ENCODE results near the gene THAP3. TPM values are rescaled to one million over a fixed set of nuclear protein-coding genes. Genes with fewer than 3 reads are reported as not detected.

THAP3 gene
- polyA plus RNA-seq, 1 donor from 2014 or later = 51.5 TPM

DNA sequence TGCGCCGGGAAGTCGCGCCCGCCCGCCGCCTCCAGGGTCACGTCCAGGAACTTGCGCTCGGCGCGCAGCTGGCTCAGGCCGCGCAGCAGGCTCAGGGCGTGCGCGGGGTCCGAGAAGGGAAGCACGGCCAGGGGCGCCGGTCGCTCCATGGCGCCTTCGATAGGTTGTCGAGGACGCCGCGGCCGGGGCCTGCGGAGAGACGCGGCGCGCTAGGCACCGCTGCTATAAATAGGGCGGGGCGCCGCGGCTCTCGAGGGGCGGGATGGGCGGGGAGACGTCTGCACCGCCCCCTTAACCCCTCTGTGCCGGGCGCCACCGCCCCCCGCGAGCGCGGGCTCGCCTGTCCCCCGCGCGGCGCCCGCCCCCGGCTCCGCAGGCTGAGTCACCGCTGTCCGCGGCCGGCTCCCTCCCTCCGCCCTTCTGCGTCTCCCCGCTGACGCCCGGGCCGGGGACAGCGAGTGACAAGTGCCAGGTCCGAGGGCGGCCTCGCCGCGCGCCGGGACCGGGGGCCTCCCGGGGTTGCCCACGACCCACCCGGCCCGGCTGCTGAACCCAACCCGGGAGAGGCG, 21.9 kb upstream of the THAP3 start, which contains the start of gene KLHL21:
KLHL21 (minus strand) TSS at position 201 of the 569 bp plus-strand sequence; CDS start at position 149, 52 bp downstream.
- TF ChIP-seq POLR2AphosphoS5 (IDR thresholded peaks at IDR 0.05) (peak; percentile 13), EZH2 (IDR thresholded peaks at IDR 0.05; ENCODE audit: borderline replicate concordance, insufficient read depth, low read length, poor library complexity, severe bottlenecking) (no peak), EP300 (conservative IDR thresholded peaks at IDR 0.05; ENCODE audit: poor library complexity, severe bottlenecking) (no peak), RAD21 (conservative IDR thresholded peaks at IDR 0.05) (no peak), CTCF (IDR thresholded peaks at IDR 0.05; ENCODE audit: poor library complexity, severe bottlenecking) (no peak), SMC3 (conservative IDR thresholded peaks at IDR 0.05; ENCODE audit: poor library complexity) (no peak)
- Histone ChIP-seq H3K9me3 (ENCODE audit: low read length) (no peaks in the 10 kb centered on the region), H3F3A (ENCODE audit: insufficient read depth, low read length, poor library complexity, severe bottlenecking) (no peaks in the 10 kb centered on the region), H2AFZ (ENCODE audit: low read depth, low read length) (no peak within 1 kb of the TSS), H4K20me1 (ENCODE audit: insufficient read depth) (no peaks in the 10 kb centered on the region), H3K4me2 (ENCODE audit: low read length) (peak within 1 kb of the TSS; percentile 68), H3K9me2 (ENCODE audit: insufficient read depth, low read length) (no peaks in the 10 kb centered on the region), H3K27ac (ENCODE audit: low read length) (peak within 1 kb of the TSS; percentile 12), H3K79me2 (replicated peaks; ENCODE audit: insufficient read depth, low read length) (no peaks in the 10 kb centered on the region), H3K4me3 (ENCODE audit: low read length) (peak within 1 kb of the TSS; percentile 92), H3K27me3 (ENCODE audit: insufficient read depth, low read depth, low read length) (peaks cover 21% of the 10 kb centered on the region), H3K36me3 (ENCODE audit: insufficient read depth, low read length) (no peaks in the 10 kb centered on the region), H3K9ac (ENCODE audit: low read length) (peak within 1 kb of the TSS; percentile 59)

- H3K4me3 ChIP-seq (ENCODE audit: low read length) = peak overlapping the region; percentile 92
- H4K20me1 ChIP-seq (ENCODE audit: insufficient read depth) = no peaks in the 10 kb centered on the region
- no peaks in the 10 kb centered on the region for H3K9me3 ChIP-seq (ENCODE audit: low read length)
- H3K79me2 ChIP-seq (replicated peaks; ENCODE audit: insufficient read depth, low read length) = no peaks in the 10 kb centered on the region
- no peak overlapping the region for H2AFZ ChIP-seq (ENCODE audit: low read depth, low read length)
- H3K4me2 ChIP-seq (ENCODE audit: low read length) = no peak overlapping the region
- TF ChIP-seq EP300 (conservative IDR thresholded peaks at IDR 0.05; ENCODE audit: poor library complexity, severe bottlenecking) (no peak), RAD21 (conservative IDR thresholded peaks at IDR 0.05) (no peak), SMC3 (conservative IDR thresholded peaks at IDR 0.05; ENCODE audit: poor library complexity) (no peak), TAF1 (IDR thresholded peaks at IDR 0.05; ENCODE audit: low read depth) (no peak), CTCF (IDR thresholded peaks at IDR 0.05; ENCODE audit: poor library complexity, severe bottlenecking) (no peak)
- peaks cover 21% of the 10 kb centered on the region for H3K27me3 ChIP-seq (ENCODE audit: insufficient read depth, low read depth, low read length)
- no peak overlapping the region for H3K27ac ChIP-seq (ENCODE audit: low read length)
- H3K9me2 ChIP-seq (ENCODE audit: insufficient read depth, low read length) = no peaks in the 10 kb centered on the region
- H3K9ac ChIP-seq (ENCODE audit: low read length) = no peak overlapping the region
- H3F3A ChIP-seq (ENCODE audit: insufficient read depth, low read length, poor library complexity, severe bottlenecking) = no peaks in the 10 kb centered on the region
- no peaks in the 10 kb centered on the region for H3K36me3 ChIP-seq (ENCODE audit: insufficient read depth, low read length)
These were observed 21.3 kb upstream of the THAP3 start for GRCh38 chr1:6603238-6603914.
